ENCODE results near the gene PKDCC.

PKDCC gene

GRCh38 chr2:42025151-42025582 lies 22.7 kb upstream of the PKDCC start:
- TF ChIP-seq RAD21 (IDR thresholded peaks at IDR 0.05; ENCODE audit: low read depth) = no peak
- TF ChIP-seq ZBTB7A (IDR thresholded peaks at IDR 0.05; ENCODE audit: low read depth) = no peak
- no peak for TF ChIP-seq FOXM1 (IDR thresholded peaks at IDR 0.05; ENCODE audit: borderline replicate concordance, low read depth)
- TF ChIP-seq TAF1 (IDR thresholded peaks at IDR 0.05; ENCODE audit: low read depth) = no peak
- TF ChIP-seq TCF12 (IDR thresholded peaks at IDR 0.05; ENCODE audit: low read depth) = no peak
- no peak for TF ChIP-seq USF1 (IDR thresholded peaks at IDR 0.05)
- no peak for TF ChIP-seq YY1 (IDR thresholded peaks at IDR 0.05; ENCODE audit: low read depth)
- TF ChIP-seq CREB1 (IDR thresholded peaks at IDR 0.05; ENCODE audit: low read depth) = no peak
- TF ChIP-seq REST (IDR thresholded peaks at IDR 0.05; ENCODE audit: low read depth) = no peak
- no peak for TF ChIP-seq EP300 (IDR thresholded peaks at IDR 0.05; ENCODE audit: borderline replicate concordance)
- no peak for TF ChIP-seq CEBPB (IDR thresholded peaks at IDR 0.05)
- no peak for TF ChIP-seq EGR1 (IDR thresholded peaks at IDR 0.05)
- no peak for TF ChIP-seq NFIC (IDR thresholded peaks at IDR 0.05)
- no peak for TF ChIP-seq TEAD4 (IDR thresholded peaks at IDR 0.05)
- no peak for TF ChIP-seq MAX (IDR thresholded peaks at IDR 0.05)

- TF ChIP-seq FOXM1 (IDR thresholded peaks at IDR 0.05; ENCODE audit: borderline replicate concordance, low read depth) (no peak), USF1 (IDR thresholded peaks at IDR 0.05) (no peak), ZBTB7A (IDR thresholded peaks at IDR 0.05; ENCODE audit: low read depth) (no peak), NFIC (IDR thresholded peaks at IDR 0.05) (no peak), CEBPB (IDR thresholded peaks at IDR 0.05) (no peak), REST (IDR thresholded peaks at IDR 0.05; ENCODE audit: low read depth) (no peak)
Observed at GRCh38 chr2:42026272-42026671, 21.5 kb upstream of the PKDCC start.

- TF ChIP-seq TEAD4 (IDR thresholded peaks at IDR 0.05) (no peak), CEBPB (IDR thresholded peaks at IDR 0.05) (no peak), ZBTB7A (IDR thresholded peaks at IDR 0.05; ENCODE audit: low read depth) (no peak), YY1 (IDR thresholded peaks at IDR 0.05; ENCODE audit: low read depth) (no peak), EGR1 (IDR thresholded peaks at IDR 0.05) (no peak), TAF1 (IDR thresholded peaks at IDR 0.05; ENCODE audit: low read depth) (no peak), REST (IDR thresholded peaks at IDR 0.05; ENCODE audit: low read depth) (no peak), NFIC (IDR thresholded peaks at IDR 0.05) (no peak), FOXM1 (IDR thresholded peaks at IDR 0.05; ENCODE audit: borderline replicate concordance, low read depth) (no peak), MAX (IDR thresholded peaks at IDR 0.05) (no peak), USF1 (IDR thresholded peaks at IDR 0.05) (no peak), CREB1 (IDR thresholded peaks at IDR 0.05; ENCODE audit: low read depth) (no peak)
Observed at GRCh38 chr2:42028571-42029148, 19.2 kb upstream of the PKDCC start.

GRCh38 chr2:42029171-42029570 lies 18.6 kb upstream of the PKDCC start:
- TF ChIP-seq CREB1 (IDR thresholded peaks at IDR 0.05; ENCODE audit: low read depth) (no peak), USF1 (IDR thresholded peaks at IDR 0.05) (no peak), REST (IDR thresholded peaks at IDR 0.05; ENCODE audit: low read depth) (no peak), TCF12 (IDR thresholded peaks at IDR 0.05; ENCODE audit: low read depth) (no peak), ZBTB7A (IDR thresholded peaks at IDR 0.05; ENCODE audit: low read depth) (no peak), CEBPB (IDR thresholded peaks at IDR 0.05) (no peak), FOXM1 (IDR thresholded peaks at IDR 0.05; ENCODE audit: borderline replicate concordance, low read depth) (no peak)

Measured in Ishikawa (cell line).